CD4-positive, alpha-beta T cell treated with Interleukin-10 for 1 hour (primary cell): Measurements from ENCODE around the gene MLLT6.

ENCODE experiments used
- DNase-seq: peaks from one replicate; pipeline ENCODE4 v3.0.0-alpha.2; 2020

MLLT6 gene

GRCh38 chr17:38746004-38746848, 41.2 kb downstream of the MLLT6 start:
- DNase-seq: no peak

DNA sequence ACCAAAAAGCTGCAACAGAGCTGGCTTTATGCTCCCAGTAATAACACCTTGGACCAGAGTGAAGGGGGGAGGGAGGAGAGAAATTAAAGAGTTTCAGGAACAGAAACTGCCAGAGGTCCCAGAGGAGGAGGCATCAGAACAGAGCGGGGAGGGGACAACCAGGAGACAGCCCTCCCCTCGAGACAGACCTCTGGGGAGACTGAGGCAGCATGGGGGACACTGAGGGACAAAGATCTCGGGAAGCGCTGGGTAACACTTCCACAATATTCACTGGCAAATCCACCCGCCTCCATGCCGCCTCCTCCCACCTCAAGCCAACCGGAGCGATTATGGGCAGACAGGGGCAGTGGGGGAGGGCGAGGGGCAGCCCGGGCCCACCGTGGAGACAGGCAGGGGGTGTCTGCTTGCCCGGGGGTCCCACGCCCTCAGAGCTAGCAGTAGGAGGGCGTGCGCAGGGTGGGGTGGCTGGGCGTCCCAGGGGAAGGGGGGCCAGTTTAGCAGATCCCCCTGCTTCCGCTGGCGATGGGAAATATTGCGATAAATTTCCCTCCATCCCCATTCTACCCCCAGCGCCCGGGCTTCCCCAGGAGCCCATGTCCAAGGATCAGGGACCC, 41.9 kb downstream of the MLLT6 start:
- DNase-seq: no peak

DNA sequence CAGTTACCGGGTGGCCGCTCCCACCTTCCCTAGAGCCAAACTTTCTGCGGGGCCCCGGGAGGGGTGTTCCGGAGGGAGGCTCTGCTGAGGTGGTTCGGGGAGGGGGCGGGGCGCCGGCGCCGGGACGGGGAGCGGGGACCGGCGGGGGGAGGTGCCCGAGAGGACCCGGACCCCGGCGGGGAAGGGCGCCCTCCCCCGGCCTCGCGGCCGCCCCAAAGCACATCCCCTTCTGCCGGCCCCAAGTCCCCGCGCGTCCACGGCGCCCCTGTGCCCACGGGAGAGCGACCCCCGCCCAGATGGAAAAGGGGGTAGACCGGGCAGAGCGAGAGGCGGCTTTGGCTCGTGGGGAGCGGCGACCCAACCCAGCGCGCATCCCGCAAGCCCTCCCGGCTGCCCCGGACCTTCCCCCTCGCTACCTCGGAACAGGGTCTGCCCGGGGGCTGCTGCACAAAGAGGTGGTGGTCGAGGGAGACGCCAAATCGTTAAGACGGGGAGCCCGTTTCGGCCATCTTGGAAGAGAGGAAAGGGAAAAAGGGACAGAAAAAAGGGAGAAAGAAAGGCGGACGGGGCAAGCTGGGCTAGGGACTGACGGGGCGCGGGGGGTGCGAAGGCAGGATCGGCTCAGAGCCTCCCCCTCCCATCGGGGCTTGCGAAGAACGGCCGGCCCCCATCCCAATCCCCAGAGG, 42.5 kb downstream of the MLLT6 start:
- DNase-seq: no peak

- DNase-seq: no peak
These were observed 43.2 kb downstream of the MLLT6 start, which contains the start of gene PCGF2 for GRCh38 chr17:38748149-38748891. TSS of gene PCGF2 (minus strand) at chr17:38748336. CDS start at chr17:38740402, 7,934 bp downstream.

- DNase-seq: no peak
These were observed 43.8 kb downstream of the MLLT6 start for GRCh38 chr17:38748892-38749222.

DNA sequence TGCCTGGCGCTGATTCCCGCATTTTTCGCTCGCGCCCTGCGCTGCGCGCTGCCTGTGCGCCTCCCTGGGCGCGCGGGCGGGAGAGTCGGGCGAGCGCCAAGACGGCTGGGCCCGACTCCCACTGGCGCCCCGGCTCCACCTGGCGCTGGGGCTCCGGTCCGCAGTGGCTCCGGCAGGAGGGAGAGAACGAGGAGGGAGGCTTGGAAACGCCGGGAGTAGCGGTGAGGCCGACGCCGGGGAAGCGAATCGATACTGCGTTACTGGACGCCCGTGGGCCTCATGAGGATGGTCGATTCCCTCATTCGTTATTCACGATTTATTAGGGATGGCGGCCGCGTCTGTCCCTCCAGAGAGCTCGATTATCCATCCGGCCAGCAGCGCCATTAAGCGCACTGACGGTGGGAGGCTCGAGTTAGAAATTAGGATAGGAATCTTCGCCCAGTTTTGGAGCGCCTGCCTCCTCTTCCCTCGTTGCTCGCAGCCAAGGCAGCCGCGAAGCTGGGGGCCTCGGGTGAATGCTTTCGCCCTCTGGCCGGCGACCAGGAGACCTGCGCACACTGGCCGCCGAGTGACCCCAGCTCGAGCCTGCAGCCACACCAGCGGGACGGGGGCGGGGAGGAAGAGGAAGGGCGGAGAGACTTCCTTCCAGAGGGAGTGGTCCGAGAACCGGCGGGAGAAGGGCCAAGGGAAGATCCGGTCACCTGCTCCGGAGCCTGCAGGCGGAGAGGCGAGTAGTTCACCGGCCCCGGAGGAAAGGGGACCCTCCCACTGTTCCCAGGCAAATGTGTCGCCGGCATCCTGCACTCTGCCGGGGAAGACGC, 44.4 kb downstream of the MLLT6 start:
- no peak for DNase-seq

GRCh38 chr17:38750044-38750311, 44.9 kb downstream of the MLLT6 start:
- no peak for DNase-seq

DNA sequence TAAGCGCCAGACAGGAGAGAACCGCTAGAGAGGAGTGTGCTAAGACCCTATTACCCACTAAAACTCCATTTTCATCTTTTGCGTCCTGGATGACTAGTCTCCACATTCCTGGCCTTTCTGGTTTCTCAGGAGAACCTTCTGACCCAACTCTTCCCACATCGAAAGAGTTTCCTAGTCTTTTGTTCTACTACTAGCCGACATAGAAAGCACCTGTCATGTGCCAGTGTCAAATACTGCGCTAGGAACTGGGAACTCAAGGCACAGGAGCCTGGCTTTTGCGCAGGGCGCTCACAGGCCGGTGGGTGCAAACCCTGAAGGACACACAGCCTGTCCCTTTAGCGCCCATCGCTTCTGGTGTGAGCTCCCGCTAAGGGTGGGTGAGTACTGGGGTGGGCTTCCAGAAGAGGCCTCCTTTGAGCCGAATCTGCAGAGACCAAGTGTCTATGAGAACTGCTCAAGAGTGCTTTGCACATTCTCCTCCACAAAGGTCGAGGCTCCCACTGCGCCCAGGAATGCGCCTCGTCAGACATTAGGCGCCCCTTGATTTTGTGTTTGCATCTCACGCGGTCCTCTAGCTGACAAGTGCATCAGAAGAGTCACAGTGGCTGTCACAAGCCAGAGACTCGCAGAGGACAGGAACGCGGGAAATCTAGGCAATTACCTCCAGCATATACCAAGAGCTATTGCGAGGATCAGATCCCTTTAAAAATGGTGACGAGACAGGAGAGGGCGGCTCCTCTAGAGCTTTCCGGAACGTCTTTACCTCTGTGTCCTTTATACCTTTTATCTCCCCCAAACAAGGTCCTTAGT, 45.4 kb downstream of the MLLT6 start:
- DNase-seq: no peak

- DNase-seq: no peak
These were observed 46.2 kb downstream of the MLLT6 start for GRCh38 chr17:38751144-38751807.

DNA sequence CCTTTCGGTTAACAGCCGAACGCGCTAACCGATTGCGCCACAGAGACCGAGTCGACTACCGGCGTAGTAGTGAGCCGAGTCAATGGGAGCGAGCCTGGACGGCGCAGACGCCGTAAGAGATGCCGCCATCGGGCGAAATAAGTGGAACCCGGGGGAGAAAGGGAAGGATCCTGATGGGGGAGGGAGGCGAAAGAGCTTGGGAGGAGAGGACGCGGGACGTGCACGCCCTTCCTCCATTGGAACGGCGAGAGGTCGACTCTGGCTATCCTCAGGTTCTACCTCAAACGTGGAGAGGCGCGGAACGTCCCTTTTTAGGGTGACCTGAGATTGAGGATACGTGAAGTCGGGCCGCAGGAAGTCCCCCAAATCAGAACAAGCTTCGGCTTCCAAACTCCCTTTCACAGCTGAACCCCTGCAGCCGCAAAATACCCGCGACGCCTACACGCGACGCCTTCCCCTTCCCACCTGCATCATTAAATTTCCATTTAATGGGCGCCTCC, 46.8 kb downstream of the MLLT6 start:
- peak; percentile 84 for DNase-seq

GRCh38 chr17:38752308-38753070, 47.4 kb downstream of the MLLT6 start, which contains the start of gene PSMB3:
TSS of gene PSMB3 (plus strand) at chr17:38752741. CDS start at chr17:38752827, 86 bp downstream.
- DNase-seq: peak; percentile 99

- DNase-seq: no peak
These were observed 48.0 kb downstream of the MLLT6 start for GRCh38 chr17:38753071-38753506.

GRCh38 chr17:38761612-38762011, 56.5 kb downstream of the MLLT6 start:
- DNase-seq: peak; percentile 29

DNA sequence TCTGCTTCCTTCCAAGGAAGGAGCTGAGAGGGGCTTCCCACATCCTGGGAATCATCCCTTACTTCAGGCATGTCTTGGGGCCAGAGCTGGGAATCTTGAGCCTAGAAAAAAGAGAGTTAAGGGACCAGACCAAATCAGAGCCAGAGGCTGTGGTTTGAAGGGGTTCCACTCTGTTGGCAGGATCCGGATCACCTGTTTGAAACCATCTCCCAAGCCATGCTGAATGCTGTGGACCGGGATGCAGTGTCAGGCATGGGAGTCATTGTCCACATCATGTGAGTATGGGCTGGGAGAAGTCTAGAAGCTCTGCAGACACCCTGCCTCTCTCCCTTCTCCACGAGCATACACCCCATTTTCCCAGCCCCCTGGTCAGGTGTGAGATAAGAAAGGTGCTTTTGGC, 57.2 kb downstream of the MLLT6 start:
- DNase-seq: no peak

- DNase-seq: no peak
These were observed 61.3 kb downstream of the MLLT6 start for GRCh38 chr17:38766341-38766740.

DNA sequence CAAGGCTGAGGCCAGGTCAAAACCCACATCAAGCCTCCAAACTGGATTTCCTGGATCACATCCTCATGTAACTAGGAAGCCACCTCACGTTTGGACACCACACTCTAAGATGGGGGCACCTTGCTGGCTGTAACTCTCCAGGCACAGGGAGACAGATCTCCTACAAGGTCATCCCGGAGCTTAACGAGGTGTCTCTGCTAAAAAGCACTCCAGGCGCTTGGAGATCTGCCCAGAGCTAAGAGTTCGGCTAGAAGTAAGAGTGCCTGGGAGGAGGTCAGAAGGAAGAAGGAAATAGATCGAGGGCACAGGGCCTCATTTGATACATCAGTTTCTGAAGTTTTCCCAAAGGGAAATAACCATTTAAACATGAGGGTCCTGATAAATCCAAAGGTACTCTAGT, 63.3 kb downstream of the MLLT6 start:
- DNase-seq: no peak

DNA sequence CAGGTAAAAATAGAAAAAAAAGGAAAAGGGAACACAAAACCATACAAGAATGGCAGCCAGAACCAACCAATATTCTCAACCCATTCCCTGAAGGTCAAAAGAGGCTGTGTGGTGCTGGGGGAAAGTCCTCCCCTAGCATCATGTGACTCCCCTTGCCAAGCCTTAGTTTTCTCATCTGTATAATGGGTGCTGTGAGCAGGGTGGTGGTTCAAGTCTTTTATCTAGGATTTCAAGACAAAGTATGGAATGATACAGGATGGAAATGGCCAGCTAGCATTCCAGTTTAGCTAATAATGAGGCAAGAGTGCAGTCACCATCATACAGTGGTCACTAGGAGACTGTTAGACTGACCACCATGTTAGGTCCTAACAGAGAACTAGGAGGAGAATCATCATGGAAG, 68.2 kb downstream of the MLLT6 start:
- no peak for DNase-seq

- no peak for DNase-seq
These were observed 72.7 kb downstream of the MLLT6 start for GRCh38 chr17:38777641-38778250.
